A549 (cell line): ENCODE data around the gene DPYD. TPM values are rescaled to one million over a fixed set of nuclear protein-coding genes. Genes with fewer than 3 reads are reported as not detected.

Experiments used
- ATAC-seq, 2 experiments: fragments of 200-7000 bp in 1 of 2; fragments of >200 bp in 1 of 2; cut with Nextera tagmentation in 1 of 2; cut with Tn5 transposase in 1 of 2; 3 replicates each; pipeline versions ENCODE4 v1.8.0 to v1.9.1; 2018 to 2020; ENCODE audit warnings: mild to moderate bottlenecking in 1 of 2, moderate library complexity in 1 of 2
- CTCF ChIA-PET: fragments of 300-600 bp; sonication (Branson Sonifier 250); formaldehyde crosslinking; extraction: SDS; loops from one replicate; lab custom pipeline; 2021; ENCODE audit warnings: antibody characterized with exemption, inconsistent platforms; lab: Yijun Ruan, JAX
- POLR2A ChIA-PET: fragments of 350-600 bp; formaldehyde crosslinking; extraction: SDS; loops from one replicate; lab custom pipeline; 2021; ENCODE audit warnings: antibody characterized with exemption, inconsistent platforms; lab: Yijun Ruan, JAX
- DNase-seq, 2 experiments: peaks; one replicate each; pipeline versions ENCODE4 v3.0.0 to v3.0.0-alpha.2; 2011 to 2016; ENCODE audit warnings: low read depth in 1 of 2, low spot score in 1 of 2
- FAIRE-seq: peaks from 2 replicates; lab custom pipeline; 2011; peaks lifted over from hg19 to GRCh38; lab: Jason Lieb, UNC
- H3K27ac ChIP-seq, 2 experiments: fragments of >200 bp; sonication (Bioruptor Twin); formaldehyde crosslinking; 3 replicates each; pipeline ENCODE4 v1.5.1; 2016 to 2017
- H3K4me1 ChIP-seq: fragments of >200 bp; sonication (Bioruptor Twin); formaldehyde crosslinking; 3 replicates; pipeline ENCODE4 v1.6.1; 2016
- H3K4me2 ChIP-seq: fragments of >200 bp; sonication (Bioruptor Twin); formaldehyde crosslinking; 3 replicates; pipeline ENCODE4 v1.6.1; 2016
- H3K4me3 ChIP-seq: fragments of >200 bp; sonication (Bioruptor Twin); formaldehyde crosslinking; 3 replicates; pipeline ENCODE4 v1.5.1; 2016
- H3K9me3 ChIP-seq: fragments of >200 bp; sonication (Bioruptor Twin); formaldehyde crosslinking; 3 replicates; pipeline ENCODE4 v1.6.1; 2016
- BCL3 ChIP-seq: fragments of >200 bp; sonication (Bioruptor Twin); formaldehyde crosslinking; IDR thresholded peaks from 3 replicates; pipeline ENCODE4 v1.6.1; 2016
- CBX8 ChIP-seq: fragments of 200-600 bp; sonication (generic); IDR thresholded peaks from 2 replicates; pipeline ENCODE4 v1.6.1; 2016
- CEBPB ChIP-seq, 2 experiments: fragments of >200 bp in 1 of 2; sonication (Bioruptor Twin) in 1 of 2; formaldehyde crosslinking in 1 of 2; IDR thresholded peaks; 2 replicates each; pipeline ENCODE4 v1.6.1; 2012 to 2016
- CTCF ChIP-seq: fragments of >200 bp; sonication (Bioruptor Twin); formaldehyde crosslinking; IDR thresholded peaks from 3 replicates; pipeline ENCODE4 v1.5.1; 2016
- EHF ChIP-seq: fragments of 250-450 bp; sonication (Bioruptor Pico); IDR thresholded peaks from 2 replicates; pipeline ENCODE4 v1.5.0; 2020; ENCODE audit warnings: mild to moderate bottlenecking
- EHMT2 ChIP-seq: fragments of 200-600 bp; sonication (generic); IDR thresholded peaks from 2 replicates; pipeline ENCODE4 v1.6.1; 2016; ENCODE audit warnings: antibody characterized with exemption, low read depth, mild to moderate bottlenecking, moderate library complexity
- ELK1 ChIP-seq: fragments of 150-350 bp; IDR thresholded peaks from 2 replicates; pipeline ENCODE4 v1.6.1; 2014; ENCODE audit warnings: low read depth, mild to moderate bottlenecking, low read length
- FOXS1 ChIP-seq: fragments of 250-450 bp; sonication (Bioruptor Pico); IDR thresholded peaks from 2 replicates; pipeline ENCODE4 v1.5.0; 2020; ENCODE audit warnings: mild to moderate bottlenecking, moderate library complexity
- HMGXB4 ChIP-seq: fragments of 250-450 bp; sonication (Bioruptor Pico); IDR thresholded peaks from 2 replicates; pipeline ENCODE4 v1.5.0; 2021; ENCODE audit warnings: mild to moderate bottlenecking, moderate library complexity, borderline replicate concordance
- HOXB5 ChIP-seq: fragments of 250-450 bp; sonication (Bioruptor Pico); IDR thresholded peaks from 2 replicates; pipeline ENCODE4 v1.5.0; 2020; ENCODE audit warnings: mild to moderate bottlenecking, moderate library complexity
- JUNB ChIP-seq: fragments of >200 bp; sonication (Bioruptor Twin); formaldehyde crosslinking; IDR thresholded peaks from 2 replicates; pipeline ENCODE4 v1.6.1; 2016
- KDM1A ChIP-seq: fragments of 200-600 bp; sonication (generic); IDR thresholded peaks from 2 replicates; pipeline ENCODE4 v1.6.1; 2016; ENCODE audit warnings: low read depth, mild to moderate bottlenecking
- KDM5A ChIP-seq: fragments of 200-600 bp; sonication (generic); IDR thresholded peaks from 2 replicates; pipeline ENCODE4 v1.6.1; 2016; ENCODE audit warnings: antibody characterized with exemption, mild to moderate bottlenecking
- NPAS2 ChIP-seq: fragments of 250-450 bp; sonication (Bioruptor Pico); IDR thresholded peaks from 2 replicates; pipeline ENCODE4 v1.8.0; 2022; ENCODE audit warnings: mild to moderate bottlenecking, moderate library complexity, borderline replicate concordance
- RARB ChIP-seq: fragments of 250-450 bp; sonication (Bioruptor Pico); IDR thresholded peaks from 2 replicates; pipeline ENCODE4 v1.8.0; 2021; ENCODE audit warnings: mild to moderate bottlenecking, moderate library complexity
- RCOR1 ChIP-seq: fragments of 150-350 bp; IDR thresholded peaks from 2 replicates; pipeline ENCODE4 v1.6.1; 2014; ENCODE audit warnings: antibody characterized with exemption, low read length, low read depth
- REST ChIP-seq: fragments of 200-600 bp; sonication (generic); IDR thresholded peaks from 2 replicates; pipeline ENCODE4 v1.6.1; 2016; ENCODE audit warnings: antibody characterized with exemption, mild to moderate bottlenecking, moderate library complexity
- RNF2 ChIP-seq: fragments of 200-600 bp; sonication (generic); IDR thresholded peaks from 2 replicates; pipeline ENCODE4 v1.6.1; 2016; ENCODE audit warnings: low read depth, mild to moderate bottlenecking, antibody characterized with exemption, moderate library complexity, borderline replicate concordance
- TFCP2L1 ChIP-seq: fragments of 250-450 bp; sonication (Bioruptor Pico); IDR thresholded peaks from 2 replicates; pipeline ENCODE4 v1.5.0; 2021; ENCODE audit warnings: mild to moderate bottlenecking
- USF2 ChIP-seq: fragments of 450-650 bp; IDR thresholded peaks from 2 replicates; pipeline ENCODE4 v1.6.1; 2014; ENCODE audit warnings: antibody characterized with exemption
- ZFP36 ChIP-seq: fragments of 450-650 bp; IDR thresholded peaks from 2 replicates; pipeline ENCODE4 v1.6.1; 2014; ENCODE audit warnings: borderline replicate concordance; ENCODE audit not compliant: partially characterized antibody
- WGBS: methylation state at CpG from one replicate; pipeline ENCODE4 v1.1.6; 2017; ENCODE audit errors: missing lambda C conversion rate; 5-methylcytosine and 5-hydroxymethylcytosine counted together
- polyA plus RNA-seq, 4 experiments: library from polyadenylated mRNA; depleted of rRNA in 3 of 4; stranded (reverse); fragments of >200 nt; fragmentation: RNase III in 1 of 4; extraction: RNeasy Plus Mini Kit Qiagen cat#74134 plus additional on column Dnase treatment in 1 of 4; gene quantifications; 2 replicates in 3 of 4; 3 replicates in 1 of 4; pipeline ENCODE4 v1.2.3, GENCODE V29; 2011 to 2017

Gene DPYD
- polyA plus RNA-seq, 2 of the 4 experiments (the other 2 are of a cell fraction) = 5.9 to 7.5 TPM

GRCh38 chr1:97841338-97841737 lies 79.5 kb downstream of the DPYD start:
- H3K4me3 ChIP-seq = no peak overlapping the region
- TF ChIP-seq KDM1A (no peak), KDM5A (no peak)
- no peak for ATAC-seq
- H3K4me2 ChIP-seq = no peak overlapping the region
- WGBS = 90% methylated on average over 1 of the region's 1 CpG
- no peaks in the 10 kb centered on the region; the same call in 2 of the 3 replicates for H3K9me3 ChIP-seq
- H3K27ac ChIP-seq = no peak overlapping the region
- FAIRE-seq = no peak
- no peak for DNase-seq
- CTCF ChIA-PET = no interaction called here
- POLR2A ChIA-PET = no interaction called here
- no peaks in the 10 kb centered on the region for H3K4me1 ChIP-seq

GRCh38 chr1:97837161-97837560 lies 83.7 kb downstream of the DPYD start:
- H3K9me3 ChIP-seq = no peaks in the 10 kb centered on the region
- H3K4me2 ChIP-seq = no peak overlapping the region
- TF ChIP-seq RCOR1 (no peak), ELK1 (no peak)
- FAIRE-seq (no peak), ATAC-seq (no peak), DNase-seq (no peak)
- H3K4me1 ChIP-seq = no peaks in the 10 kb centered on the region
- POLR2A ChIA-PET = no interaction called here
- no peak overlapping the region for H3K27ac ChIP-seq
- H3K4me3 ChIP-seq = no peak overlapping the region
- WGBS = 71% methylated on average over 1 of the region's 1 CpG
- CTCF ChIA-PET = no interaction called here

GRCh38 chr1:97834899-97835298 lies 85.9 kb downstream of the DPYD start:
- no peak for FAIRE-seq
- no peak overlapping the region for H3K4me2 ChIP-seq
- TF ChIP-seq FOXS1 (CRISPR knock-in tag) (no peak), HOXB5 (CRISPR knock-in tag) (no peak), CTCF (no peak), TFCP2L1 (no peak), EHF (no peak), BCL3 (no peak), CBX8 (no peak), CEBPB (IDR thresholded peaks at IDR 0.05) (no peak), NPAS2 (CRISPR knock-in tag) (no peak), KDM5A (no peak), RARB (CRISPR knock-in tag) (no peak), HMGXB4 (no peak), KDM1A (no peak), EHMT2 (no peak), REST (no peak), ZFP36 (no peak), USF2 (no peak), JUNB (no peak), RNF2 (no peak)
- TF ChIP-seq, all 56 proteins: peak for 0
- H3K4me3 ChIP-seq = no peak overlapping the region
- DNase-seq = no peak
- ChIA-PET POLR2A (no interaction called here), CTCF (no interaction called here)
- no peaks in the 10 kb centered on the region for H3K9me3 ChIP-seq
- no peak for ATAC-seq
- H3K4me1 ChIP-seq = no peaks in the 10 kb centered on the region
- H3K27ac ChIP-seq = no peak overlapping the region
